ENCODE results near the gene SLC22A15. TPM values are rescaled to one million over a fixed set of nuclear protein-coding genes. Genes with fewer than 3 reads are reported as not detected.

Gene SLC22A15
- polyA plus RNA-seq, 3 donors, result 3.2 to 33.4 (median 4.5) TPM

GRCh38 chr1:115983584-115983983, 7.3 kb downstream of the SLC22A15 start:
- Histone ChIP-seq H2AFZ (ENCODE audit: insufficient read depth, low read depth, low read length, poor library complexity, severe bottlenecking) (no peak overlapping the region), H3K4me3 (replicated peaks in 1 of 3; ENCODE audit: low read depth in 2 of 3, low read length in 3 of 3) (no peak overlapping the region), H3K4me1 (ENCODE audit: control insufficient read depth in 1 of 2, insufficient read depth in 2 of 2, low read length in 2 of 2) (peaks cover 37 to 54% of the 10 kb centered on the region in 2 donors), H3K79me2 (ENCODE audit: insufficient read depth, low read length) (peaks cover 100% of the 10 kb centered on the region), H3K9ac (ENCODE audit: insufficient read depth, low read length, poor library complexity, severe bottlenecking) (no peak overlapping the region), H4K20me1 (ENCODE audit: insufficient read depth, low read length) (peaks cover 89% of the 10 kb centered on the region), H3K27ac (ENCODE audit: low read depth in 1 of 2, low read length in 2 of 2) (peak overlapping the region in 1 of 2 donors; percentile 58), H3K27me3 (ENCODE audit: control insufficient read depth in 2 of 2, insufficient read depth in 2 of 2, low read length in 2 of 2) (no peaks in the 10 kb centered on the region), H3K36me3 (replicated peaks in 1 of 2; ENCODE audit: control insufficient read depth in 1 of 2, insufficient read depth in 2 of 2, low read length in 2 of 2) (peaks cover 9 to 21% of the 10 kb centered on the region in 2 donors), H3K9me3 (replicated peaks in 1 of 2; ENCODE audit: control insufficient read depth in 1 of 2, insufficient read depth in 1 of 2, low read length in 2 of 2) (no peaks in the 10 kb centered on the region), H3K4me2 (replicated peaks; ENCODE audit: extremely low read depth, low read length, poor library complexity, severe bottlenecking) (no peak overlapping the region)
- TF ChIP-seq CTCF (IDR thresholded peaks at IDR 0.05), result no peak
- H3K4me3 Mint-ChIP-seq, result no peak overlapping the region
- intact Hi-C loops (cut with micrococcal nuclease), result loop anchor here (5.0 to 10.0 kb wide), 2 partner anchors 176 to 179 kb away; no protein-coding TSS in a partner anchor
- DNase-seq, result no peak
- no peaks in the 10 kb centered on the region for H3K27me3 Mint-ChIP-seq (ENCODE audit: low read depth in 3 of 3)
- no CpG with 5 or more reads among the region's 3 CpGs for WGBS (ENCODE audit: insufficient coverage)
- H3K9me3 Mint-ChIP-seq, result peaks cover 0 to 2% (median 0%) of the 10 kb centered on the region in 7 donors
- H3K36me3 Mint-ChIP-seq, result peaks cover 18 to 19% of the 10 kb centered on the region in 2 donors
- H3K27ac Mint-ChIP-seq, result peak overlapping the region in 3 of 7 donors; percentile 20 to 82 (median 74)
- H3K4me1 Mint-ChIP-seq, result peaks cover 62% of the 10 kb centered on the region

GRCh38 chr1:115987623-115988022, 11.3 kb downstream of the SLC22A15 start:
- Histone ChIP-seq H3K27ac (ENCODE audit: low read depth in 1 of 2, low read length in 2 of 2) (peak overlapping the region in 1 of 2 donors; percentile 44), H3K4me3 (replicated peaks in 1 of 3; ENCODE audit: low read depth in 2 of 3, low read length in 3 of 3) (no peak overlapping the region), H3K27me3 (ENCODE audit: control insufficient read depth in 2 of 2, insufficient read depth in 2 of 2, low read length in 2 of 2) (no peaks in the 10 kb centered on the region), H3K9ac (ENCODE audit: insufficient read depth, low read length, poor library complexity, severe bottlenecking) (no peak overlapping the region), H3K4me1 (ENCODE audit: control insufficient read depth in 1 of 2, insufficient read depth in 2 of 2, low read length in 2 of 2) (peaks cover 11 to 20% of the 10 kb centered on the region in 2 donors), H3K4me2 (replicated peaks; ENCODE audit: extremely low read depth, low read length, poor library complexity, severe bottlenecking) (no peak overlapping the region), H3K36me3 (replicated peaks in 1 of 2; ENCODE audit: control insufficient read depth in 1 of 2, insufficient read depth in 2 of 2, low read length in 2 of 2) (peaks cover 18 to 32% of the 10 kb centered on the region in 2 donors), H3K79me2 (ENCODE audit: insufficient read depth, low read length) (peaks cover 100% of the 10 kb centered on the region), H3K9me3 (replicated peaks in 1 of 2; ENCODE audit: control insufficient read depth in 1 of 2, insufficient read depth in 1 of 2, low read length in 2 of 2) (no peaks in the 10 kb centered on the region), H4K20me1 (ENCODE audit: insufficient read depth, low read length) (peaks cover 100% of the 10 kb centered on the region), H2AFZ (ENCODE audit: insufficient read depth, low read depth, low read length, poor library complexity, severe bottlenecking) (no peak overlapping the region)
- Mint-ChIP-seq H3K27ac (peak overlapping the region in 1 of 7 donors; percentile 23), H3K9me3 (peaks cover 0 to 3% (median 0%) of the 10 kb centered on the region in 7 donors), H3K36me3 (peaks cover 30 to 37% of the 10 kb centered on the region in 2 donors), H3K4me1 (peaks cover 46% of the 10 kb centered on the region), H3K27me3 (ENCODE audit: low read depth in 3 of 3) (no peaks in the 10 kb centered on the region), H3K4me3 (no peak overlapping the region)
- DNase-seq, result no peak
- no CpG with 5 or more reads among the region's 3 CpGs for WGBS (ENCODE audit: insufficient coverage)
- intact Hi-C loops (cut with micrococcal nuclease), result loop anchor here in 1 of 2 donors (10.0 kb wide), 1 partner anchor 183 kb away; no protein-coding TSS in a partner anchor
- TF ChIP-seq CTCF (IDR thresholded peaks at IDR 0.05), result no peak
